ENCODE results near the gene TBC1D22A. TPM values are rescaled to one million over a fixed set of nuclear protein-coding genes. Genes with fewer than 3 reads are reported as not detected.

Gene TBC1D22A
- polyA plus RNA-seq, 1 donor (not counting 4 experiments of a cell fraction or from before 2014, with no cell fraction given) = 20.9 TPM

DNA sequence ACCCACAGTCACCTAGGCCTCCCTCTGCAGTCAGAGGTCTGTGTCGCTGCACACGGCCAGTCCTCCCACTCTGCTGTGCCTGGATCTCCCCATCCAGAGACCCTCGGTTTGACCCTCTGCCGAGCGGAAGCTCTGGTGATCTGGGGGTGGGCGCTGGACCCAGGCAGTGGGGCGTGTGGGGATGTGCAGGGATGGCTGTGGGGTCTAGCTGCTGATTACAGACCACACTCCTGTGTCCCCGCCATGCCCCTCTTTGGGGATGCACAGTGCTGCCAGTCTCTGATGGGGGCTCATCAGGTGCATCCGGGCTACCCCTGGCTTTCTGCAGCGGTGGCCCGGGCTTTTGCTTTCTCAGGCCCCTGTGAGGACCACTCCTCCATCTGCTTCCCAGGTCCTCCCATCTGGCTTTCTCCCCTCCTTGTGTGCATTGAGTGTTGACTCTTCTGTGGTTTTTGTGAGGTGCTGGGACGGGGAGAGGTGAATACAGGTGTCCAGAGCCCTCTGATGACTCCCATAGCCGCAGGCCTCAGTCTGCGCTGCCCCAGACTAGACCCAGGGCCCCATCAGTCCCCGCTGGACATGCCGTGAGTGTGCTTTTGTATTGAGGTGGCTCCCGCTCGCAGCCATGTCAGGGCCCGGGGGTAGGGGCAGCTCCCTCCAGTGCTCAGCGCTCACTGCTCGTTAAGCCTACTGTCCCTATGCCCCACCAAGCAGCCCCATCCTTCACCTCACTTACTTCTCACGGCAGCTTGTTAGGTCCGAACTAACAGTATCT lies 251.6 kb downstream of the TBC1D22A start:
- dilution Hi-C loops (cut with MboI; ENCODE audit: extremely low pct_ligation_motif_present, low sequenced_read_pairs) = no loop called here
- H3K79me2 ChIP-seq (ENCODE audit: control insufficient read depth, insufficient read depth, low read length) = no peaks in the 10 kb centered on the region
- FAIRE-seq (no peak), DNase-seq (ENCODE audit: low read depth, low spot score) (no peak)
- no peak overlapping the region for H3K9ac ChIP-seq (ENCODE audit: control insufficient read depth, extremely low read depth, insufficient read depth, low read length)
- no peak overlapping the region for H2AFZ ChIP-seq (ENCODE audit: control insufficient read depth, low read length)
- H3K36me3 ChIP-seq (ENCODE audit: control insufficient read depth in 2 of 2, extremely low read depth in 1 of 2, insufficient read depth in 2 of 2, low read length in 2 of 2) = peaks cover 5 to 7% of the 10 kb centered on the region in 2 experiments
- H4K20me1 ChIP-seq (ENCODE audit: control insufficient read depth, extremely low read depth, insufficient read depth, low read length) = no peaks in the 10 kb centered on the region
- H3K4me2 ChIP-seq (ENCODE audit: control insufficient read depth, extremely low read depth, insufficient read depth, low read depth, low read length) = no peak overlapping the region
- H3K27ac ChIP-seq (ENCODE audit: control insufficient read depth, insufficient read depth, low read length) = no peak overlapping the region
- H3K4me3 ChIP-seq (ENCODE audit: control insufficient read depth in 2 of 3, extremely low read depth in 1 of 3, insufficient read depth in 2 of 3, low read depth in 1 of 3, low read length in 3 of 3) = no peak overlapping the region
- H3K4me1 ChIP-seq (ENCODE audit: control insufficient read depth, extremely low read depth, insufficient read depth, low read length) = no peaks in the 10 kb centered on the region
- no peaks in the 10 kb centered on the region for H3K9me1 ChIP-seq (ENCODE audit: control insufficient read depth, extremely low read depth, insufficient read depth, low read length)
- no peaks in the 10 kb centered on the region for H3K9me3 ChIP-seq (ENCODE audit: control insufficient read depth, low read depth, low read length)
- no peaks in the 10 kb centered on the region for H3K27me3 ChIP-seq (ENCODE audit: control insufficient read depth, extremely low read depth, insufficient read depth, low read length)
- no peak for TF ChIP-seq EZH2 (IDR thresholded peaks at IDR 0.05; ENCODE audit: low read length)
- TF ChIP-seq, protein P1, sequence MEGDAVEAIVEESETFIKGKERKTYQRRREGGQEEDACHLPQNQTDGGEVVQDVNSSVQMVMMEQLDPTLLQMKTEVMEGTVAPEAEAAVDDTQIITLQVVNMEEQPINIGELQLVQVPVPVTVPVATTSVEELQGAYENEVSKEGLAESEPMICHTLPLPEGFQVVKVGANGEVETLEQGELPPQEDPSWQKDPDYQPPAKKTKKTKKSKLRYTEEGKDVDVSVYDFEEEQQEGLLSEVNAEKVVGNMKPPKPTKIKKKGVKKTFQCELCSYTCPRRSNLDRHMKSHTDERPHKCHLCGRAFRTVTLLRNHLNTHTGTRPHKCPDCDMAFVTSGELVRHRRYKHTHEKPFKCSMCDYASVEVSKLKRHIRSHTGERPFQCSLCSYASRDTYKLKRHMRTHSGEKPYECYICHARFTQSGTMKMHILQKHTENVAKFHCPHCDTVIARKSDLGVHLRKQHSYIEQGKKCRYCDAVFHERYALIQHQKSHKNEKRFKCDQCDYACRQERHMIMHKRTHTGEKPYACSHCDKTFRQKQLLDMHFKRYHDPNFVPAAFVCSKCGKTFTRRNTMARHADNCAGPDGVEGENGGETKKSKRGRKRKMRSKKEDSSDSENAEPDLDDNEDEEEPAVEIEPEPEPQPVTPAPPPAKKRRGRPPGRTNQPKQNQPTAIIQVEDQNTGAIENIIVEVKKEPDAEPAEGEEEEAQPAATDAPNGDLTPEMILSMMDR (optimal IDR thresholded peaks at IDR 0.05 in 1 of 3, IDR thresholded peaks at IDR 0.05 in 1 of 3, conservative IDR thresholded peaks at IDR 0.05 in 1 of 3; ENCODE audit: extremely low read depth in 1 of 3, insufficient read depth in 2 of 3, low read length in 3 of 3) = no peak

DNA sequence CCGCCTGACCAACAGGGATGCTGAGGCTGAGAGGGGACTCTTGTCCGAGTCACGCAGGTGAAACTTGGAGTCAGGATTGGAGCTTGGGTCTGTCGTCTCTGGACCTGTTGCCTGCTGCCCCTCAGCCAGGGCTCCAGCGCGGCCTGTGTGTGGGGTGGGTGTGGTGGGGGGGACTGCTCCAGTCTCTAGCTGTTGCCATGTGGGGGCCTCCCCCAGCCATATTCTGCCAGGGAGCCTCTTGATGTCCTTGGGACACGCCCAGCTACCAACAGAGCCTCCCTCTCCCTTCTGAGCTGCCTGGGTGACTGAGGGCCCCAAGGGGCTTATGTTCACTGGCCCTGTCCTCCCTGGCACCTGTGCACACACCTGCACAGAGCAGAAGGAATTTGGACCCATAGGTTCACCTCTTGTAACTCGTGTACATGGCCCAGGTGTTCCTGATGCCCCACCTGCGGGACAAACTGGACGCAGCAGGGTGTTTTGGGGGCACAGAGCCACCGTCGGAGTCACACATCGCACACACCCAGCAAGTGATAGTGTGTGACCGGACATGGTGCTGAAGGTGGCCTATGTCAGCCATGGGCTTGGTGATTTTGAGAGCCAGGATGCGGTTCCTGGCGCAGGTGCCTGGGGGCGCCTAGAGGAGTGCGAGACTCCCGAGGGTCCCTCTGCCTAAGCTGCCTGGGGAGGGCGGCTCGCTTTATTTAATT lies 252.3 kb downstream of the TBC1D22A start:
- no peaks in the 10 kb centered on the region for H3K4me1 ChIP-seq (ENCODE audit: control insufficient read depth, extremely low read depth, insufficient read depth, low read length)
- no peaks in the 10 kb centered on the region for H3K79me2 ChIP-seq (ENCODE audit: control insufficient read depth, insufficient read depth, low read length)
- dilution Hi-C loops (cut with MboI; ENCODE audit: extremely low pct_ligation_motif_present, low sequenced_read_pairs) = no loop called here
- TF ChIP-seq, protein P1 (optimal IDR thresholded peaks at IDR 0.05 in 1 of 3, IDR thresholded peaks at IDR 0.05 in 1 of 3, conservative IDR thresholded peaks at IDR 0.05 in 1 of 3; ENCODE audit: extremely low read depth in 1 of 3, insufficient read depth in 2 of 3, low read length in 3 of 3) = no peak
- TF ChIP-seq EZH2 (IDR thresholded peaks at IDR 0.05; ENCODE audit: low read length) = no peak
- DNase-seq (ENCODE audit: low read depth, low spot score) (no peak), FAIRE-seq (no peak)
- H3K9ac ChIP-seq (ENCODE audit: control insufficient read depth, extremely low read depth, insufficient read depth, low read length) = no peak overlapping the region
- H2AFZ ChIP-seq (ENCODE audit: control insufficient read depth, low read length) = no peak overlapping the region
- no peak overlapping the region for H3K4me3 ChIP-seq (ENCODE audit: control insufficient read depth in 2 of 3, extremely low read depth in 1 of 3, insufficient read depth in 2 of 3, low read depth in 1 of 3, low read length in 3 of 3)
- no peak overlapping the region for H3K27ac ChIP-seq (ENCODE audit: control insufficient read depth, insufficient read depth, low read length)
- H3K9me3 ChIP-seq (ENCODE audit: control insufficient read depth, low read depth, low read length) = no peaks in the 10 kb centered on the region
- no peak overlapping the region for H3K4me2 ChIP-seq (ENCODE audit: control insufficient read depth, extremely low read depth, insufficient read depth, low read depth, low read length)
- H3K27me3 ChIP-seq (ENCODE audit: control insufficient read depth, extremely low read depth, insufficient read depth, low read length) = no peaks in the 10 kb centered on the region
- no peaks in the 10 kb centered on the region for H3K9me1 ChIP-seq (ENCODE audit: control insufficient read depth, extremely low read depth, insufficient read depth, low read length)
- no peaks in the 10 kb centered on the region for H4K20me1 ChIP-seq (ENCODE audit: control insufficient read depth, extremely low read depth, insufficient read depth, low read length)
- peaks cover 0 to 4% of the 10 kb centered on the region in 2 experiments for H3K36me3 ChIP-seq (ENCODE audit: control insufficient read depth in 2 of 2, extremely low read depth in 1 of 2, insufficient read depth in 2 of 2, low read length in 2 of 2)

Data from keratinocyte (primary cell).